NCI-H446 (cell line): ENCODE results near the gene ZNF25.
"Not testable (repeated sequence)": the region's sequence is repeated elsewhere in the genome, so short reads cannot be mapped to it uniquely, and the experiment has no call there.

Source experiments
- DNase-seq, 2 experiments: peaks; one replicate each; lab custom pipeline; 2025; lab: John Stamatoyannopoulos, UW

Gene ZNF25

GRCh38 chr10:37976091-37976879 lies at the start of gene ZNF25:
Gene ZNF25 (minus strand): TSS chr10:37976647. CDS start chr10:37971722, 4,925 bp downstream.
- peak; percentile 94 to 98 for DNase-seq

- no peak for DNase-seq
Observed at GRCh38 chr10:38025283-38025682, 48.8 kb upstream of the ZNF25 start.

GRCh38 chr10:38019124-38019523 lies 42.7 kb upstream of the ZNF25 start:
- DNase-seq = not testable (repeated sequence)

GRCh38 chr10:38016354-38016753 lies 39.9 kb upstream of the ZNF25 start:
- no peak for DNase-seq

GRCh38 chr10:38010119-38010903 lies 33.9 kb upstream of the ZNF25 start, which contains the start of gene ZNF33A:
Gene ZNF33A (plus strand): TSS chr10:38010675. CDS start chr10:38012342, 1,667 bp downstream.
- DNase-seq = peak; percentile 59 to 86

- no peak for DNase-seq
Observed at GRCh38 chr10:38007991-38008390, 31.5 kb upstream of the ZNF25 start.

GRCh38 chr10:38007551-38007950 lies 31.1 kb upstream of the ZNF25 start:
- DNase-seq = no peak

- no peak for DNase-seq
Observed at GRCh38 chr10:38003588-38003987, 27.1 kb upstream of the ZNF25 start.

GRCh38 chr10:38003026-38003425 lies 26.6 kb upstream of the ZNF25 start:
- no peak for DNase-seq

GRCh38 chr10:38000474-38000873 lies 24.0 kb upstream of the ZNF25 start:
- not testable (repeated sequence) for DNase-seq

GRCh38 chr10:37998920-37999319 lies 22.5 kb upstream of the ZNF25 start:
- DNase-seq = not testable (repeated sequence)

GRCh38 chr10:37992083-37992482 lies 15.6 kb upstream of the ZNF25 start:
- DNase-seq = no peak

GRCh38 chr10:37991655-37992054 lies 15.2 kb upstream of the ZNF25 start:
- DNase-seq = no peak

- no peak for DNase-seq
Observed at GRCh38 chr10:37976880-37977203, 395 bp upstream of the ZNF25 start.

- DNase-seq = no peak
Observed at GRCh38 chr10:37975401-37975991, 951 bp downstream of the ZNF25 start.

- no peak for DNase-seq
Observed at GRCh38 chr10:37972396-37972795, 4.1 kb downstream of the ZNF25 start.

- no peak for DNase-seq
Observed at GRCh38 chr10:37965006-37965405, 11.4 kb downstream of the ZNF25 start.

- DNase-seq = no peak
Observed at GRCh38 chr10:37960591-37961137, 15.8 kb downstream of the ZNF25 start.

GRCh38 chr10:37957841-37958240 lies 18.6 kb downstream of the ZNF25 start:
- no peak for DNase-seq

- DNase-seq = no peak
Observed at GRCh38 chr10:37952926-37953325, 23.5 kb downstream of the ZNF25 start.

- DNase-seq = no peak
Observed at GRCh38 chr10:37952043-37952755, 24.2 kb downstream of the ZNF25 start.

GRCh38 chr10:37948210-37948609 lies 28.2 kb downstream of the ZNF25 start:
- DNase-seq = no peak
